ENCODE results near the gene PLOD2.

DNA sequence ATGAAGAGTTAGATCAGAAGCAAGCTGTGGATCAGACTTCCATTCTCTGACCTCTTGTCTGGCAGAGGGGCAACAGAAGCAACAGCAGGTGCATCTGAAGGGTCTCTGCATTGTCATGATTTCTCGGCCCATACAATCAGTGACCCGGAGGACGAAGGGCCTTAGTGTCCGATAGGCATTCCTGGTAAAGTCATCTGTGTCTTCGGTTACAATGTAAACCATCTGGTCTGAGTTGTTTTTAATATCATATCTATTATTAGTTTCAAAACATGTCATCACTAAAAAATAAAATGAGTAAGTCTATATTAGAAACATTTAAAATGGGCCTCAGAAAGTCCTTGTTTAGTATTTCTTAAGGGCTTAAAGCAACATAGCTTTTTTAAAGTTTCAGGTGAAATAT is 38.8 kb upstream of the PLOD2 start:
- TF ChIP-seq, protein P1, sequence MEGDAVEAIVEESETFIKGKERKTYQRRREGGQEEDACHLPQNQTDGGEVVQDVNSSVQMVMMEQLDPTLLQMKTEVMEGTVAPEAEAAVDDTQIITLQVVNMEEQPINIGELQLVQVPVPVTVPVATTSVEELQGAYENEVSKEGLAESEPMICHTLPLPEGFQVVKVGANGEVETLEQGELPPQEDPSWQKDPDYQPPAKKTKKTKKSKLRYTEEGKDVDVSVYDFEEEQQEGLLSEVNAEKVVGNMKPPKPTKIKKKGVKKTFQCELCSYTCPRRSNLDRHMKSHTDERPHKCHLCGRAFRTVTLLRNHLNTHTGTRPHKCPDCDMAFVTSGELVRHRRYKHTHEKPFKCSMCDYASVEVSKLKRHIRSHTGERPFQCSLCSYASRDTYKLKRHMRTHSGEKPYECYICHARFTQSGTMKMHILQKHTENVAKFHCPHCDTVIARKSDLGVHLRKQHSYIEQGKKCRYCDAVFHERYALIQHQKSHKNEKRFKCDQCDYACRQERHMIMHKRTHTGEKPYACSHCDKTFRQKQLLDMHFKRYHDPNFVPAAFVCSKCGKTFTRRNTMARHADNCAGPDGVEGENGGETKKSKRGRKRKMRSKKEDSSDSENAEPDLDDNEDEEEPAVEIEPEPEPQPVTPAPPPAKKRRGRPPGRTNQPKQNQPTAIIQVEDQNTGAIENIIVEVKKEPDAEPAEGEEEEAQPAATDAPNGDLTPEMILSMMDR (IDR thresholded peaks at IDR 0.05; ENCODE audit: insufficient read depth, low read depth, low read length): no peak
- no peak for TF ChIP-seq EZH2 (IDR thresholded peaks at IDR 0.05; ENCODE audit: insufficient read depth, low read length)

All from astrocyte (in vitro differentiated cells and primary cell).